ENCODE results near the gene PTPRT. TPM values are rescaled to one million over a fixed set of nuclear protein-coding genes. Genes with fewer than 3 reads are reported as not detected.

The PTPRT gene
- polyA plus RNA-seq, 1 of the 3 experiments (the other 2 are of a cell fraction) = not detected

DNA sequence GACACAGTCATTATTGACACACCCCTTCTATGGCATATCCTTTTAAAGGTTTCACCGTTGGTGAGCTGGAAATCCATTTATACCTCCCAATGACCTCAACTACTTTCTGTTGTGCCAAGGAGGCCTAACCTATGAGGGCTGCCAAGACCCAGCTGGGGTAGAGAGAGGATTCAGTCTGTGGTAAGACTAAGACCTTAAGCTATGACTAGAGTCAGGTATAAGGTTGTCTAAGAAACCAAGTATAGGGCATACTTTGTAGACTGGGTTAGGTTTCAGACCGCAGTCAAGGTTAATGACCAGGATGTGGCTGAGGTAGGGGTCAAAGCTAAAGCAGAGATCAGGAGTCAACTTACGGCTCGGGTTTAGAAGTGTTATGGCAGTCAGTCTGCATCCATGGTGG lies 930.3 kb downstream of the PTPRT start:
- TF ChIP-seq MEF2A (IDR thresholded peaks at IDR 0.05; ENCODE audit: borderline replicate concordance, low read depth) = no peak
- no peak for TF ChIP-seq CTCF (IDR thresholded peaks at IDR 0.05)
- Histone ChIP-seq H3K4me3 (ENCODE audit: low read depth in 2 of 2, low read length in 1 of 2) (no peak overlapping the region), H3K79me2 (ENCODE audit: insufficient read depth) (no peaks in the 10 kb centered on the region), H2AFZ (ENCODE audit: low read depth) (no peak overlapping the region), H3K27me3 (ENCODE audit: insufficient read depth) (no peaks in the 10 kb centered on the region), H3K4me2 (no peak overlapping the region), H3K36me3 (replicated peaks in 1 of 2; ENCODE audit: control insufficient read depth in 1 of 2, insufficient read depth in 2 of 2, low read length in 1 of 2) (no peaks in the 10 kb centered on the region), H3K4me1 (ENCODE audit: control insufficient read depth in 1 of 2, insufficient read depth in 2 of 2, low read depth in 1 of 2, low read length in 1 of 2) (no peaks in the 10 kb centered on the region), H3K9ac (no peak overlapping the region), H4K20me1 (ENCODE audit: insufficient read depth) (no peaks in the 10 kb centered on the region), H3K9me3 (no peaks in the 10 kb centered on the region), H3F3A (replicated peaks; ENCODE audit: insufficient read depth) (no peaks in the 10 kb centered on the region), H3K9me2 (no peaks in the 10 kb centered on the region), H3K27ac (ENCODE audit: low read depth in 2 of 2, low read length in 1 of 2) (no peak overlapping the region)
- ChIA-PET POLR2A (no interaction called here), CTCF (no interaction called here)
- 36% methylated on average over 4 of the region's 4 CpGs for WGBS (ENCODE audit: low lambda C conversion rate)
- no peak for DNase-seq

- no peaks in the 10 kb centered on the region for H3K9me3 ChIP-seq
- H3K9me2 ChIP-seq = no peaks in the 10 kb centered on the region
- no peaks in the 10 kb centered on the region for H3K36me3 ChIP-seq (replicated peaks in 1 of 2; ENCODE audit: control insufficient read depth in 1 of 2, insufficient read depth in 2 of 2, low read length in 1 of 2)
- H3F3A ChIP-seq (replicated peaks; ENCODE audit: insufficient read depth) = no peaks in the 10 kb centered on the region
- H3K4me2 ChIP-seq = no peak overlapping the region
- H3K79me2 ChIP-seq (ENCODE audit: insufficient read depth) = no peaks in the 10 kb centered on the region
- ChIA-PET CTCF (no interaction called here), POLR2A (no interaction called here)
- TF ChIP-seq JUND (IDR thresholded peaks at IDR 0.05) (no peak), USF2 (IDR thresholded peaks at IDR 0.05; ENCODE audit: borderline replicate concordance, low read depth, low read length) (no peak)
- 14% methylated on average over 6 of the region's 6 CpGs for WGBS (ENCODE audit: low lambda C conversion rate)
- no peak overlapping the region for H3K9ac ChIP-seq
- no peak overlapping the region for H3K27ac ChIP-seq (ENCODE audit: low read depth in 2 of 2, low read length in 1 of 2)
- H3K4me3 ChIP-seq (ENCODE audit: low read depth in 2 of 2, low read length in 1 of 2) = no peak overlapping the region
- no peaks in the 10 kb centered on the region for H4K20me1 ChIP-seq (ENCODE audit: insufficient read depth)
- H2AFZ ChIP-seq (ENCODE audit: low read depth) = no peak overlapping the region
- H3K27me3 ChIP-seq (ENCODE audit: insufficient read depth) = no peaks in the 10 kb centered on the region
- DNase-seq = no peak
- no peaks in the 10 kb centered on the region for H3K4me1 ChIP-seq (ENCODE audit: control insufficient read depth in 1 of 2, insufficient read depth in 2 of 2, low read depth in 1 of 2, low read length in 1 of 2)
These were observed 931.0 kb downstream of the PTPRT start for GRCh38 chr20:42258564-42259302.

DNA sequence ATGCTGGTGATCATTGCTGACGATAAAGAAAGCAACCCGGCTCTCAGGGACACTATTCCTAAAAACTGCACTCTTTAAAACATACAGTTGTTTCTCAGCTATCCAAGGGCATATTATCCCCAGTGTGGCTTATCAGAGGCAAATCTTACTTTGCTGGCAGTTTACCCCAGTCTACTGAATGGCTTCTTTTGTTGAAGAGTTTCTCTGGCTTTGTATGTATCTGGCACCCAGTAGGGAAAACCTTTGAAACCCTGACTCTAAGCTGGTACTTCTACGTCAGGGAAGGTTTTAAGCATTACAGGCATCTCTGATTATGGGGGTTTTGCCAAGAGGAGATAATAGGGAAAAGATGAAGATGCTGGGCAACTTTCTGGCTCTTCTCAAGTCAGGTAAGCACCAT lies 933.9 kb downstream of the PTPRT start:
- Histone ChIP-seq H3F3A (replicated peaks; ENCODE audit: insufficient read depth) (no peaks in the 10 kb centered on the region), H3K4me1 (ENCODE audit: control insufficient read depth in 1 of 2, insufficient read depth in 2 of 2, low read depth in 1 of 2, low read length in 1 of 2) (no peaks in the 10 kb centered on the region), H3K27me3 (ENCODE audit: insufficient read depth) (no peaks in the 10 kb centered on the region), H3K4me2 (no peak overlapping the region), H3K9me2 (no peaks in the 10 kb centered on the region), H3K9me3 (no peaks in the 10 kb centered on the region), H3K9ac (no peak overlapping the region), H3K36me3 (replicated peaks in 1 of 2; ENCODE audit: control insufficient read depth in 1 of 2, insufficient read depth in 2 of 2, low read length in 1 of 2) (no peaks in the 10 kb centered on the region), H4K20me1 (ENCODE audit: insufficient read depth) (no peaks in the 10 kb centered on the region), H3K79me2 (ENCODE audit: insufficient read depth) (no peaks in the 10 kb centered on the region), H2AFZ (ENCODE audit: low read depth) (no peak overlapping the region), H3K4me3 (ENCODE audit: low read depth in 2 of 2, low read length in 1 of 2) (no peak overlapping the region), H3K27ac (ENCODE audit: low read depth in 2 of 2, low read length in 1 of 2) (no peak overlapping the region)
- POLR2A ChIA-PET = interaction anchor here (0.5 kb wide), 1 partner anchor 563 kb away, joined by 3 read pairs; no protein-coding TSS in a partner anchor
- CTCF ChIA-PET = no interaction called here
- DNase-seq = no peak
- 6% methylated on average over 3 of the region's 3 CpGs for WGBS (ENCODE audit: low lambda C conversion rate)
- TF ChIP-seq JUND (IDR thresholded peaks at IDR 0.05) (no peak), IRF3 (IDR thresholded peaks at IDR 0.05; ENCODE audit: low read depth, low read length) (no peak), RAD21 (IDR thresholded peaks at IDR 0.05; ENCODE audit: low read length) (no peak), RFX5 (IDR thresholded peaks at IDR 0.05; ENCODE audit: low read length) (no peak), REST (IDR thresholded peaks at IDR 0.05; ENCODE audit: low read depth, low read length) (no peak), MEF2A (IDR thresholded peaks at IDR 0.05; ENCODE audit: borderline replicate concordance, low read depth) (no peak), POLR2AphosphoS5 (IDR thresholded peaks at IDR 0.05; ENCODE audit: low read depth, low read length) (no peak), USF2 (IDR thresholded peaks at IDR 0.05; ENCODE audit: borderline replicate concordance, low read depth, low read length) (no peak)
- TF ChIP-seq, protein P1, sequence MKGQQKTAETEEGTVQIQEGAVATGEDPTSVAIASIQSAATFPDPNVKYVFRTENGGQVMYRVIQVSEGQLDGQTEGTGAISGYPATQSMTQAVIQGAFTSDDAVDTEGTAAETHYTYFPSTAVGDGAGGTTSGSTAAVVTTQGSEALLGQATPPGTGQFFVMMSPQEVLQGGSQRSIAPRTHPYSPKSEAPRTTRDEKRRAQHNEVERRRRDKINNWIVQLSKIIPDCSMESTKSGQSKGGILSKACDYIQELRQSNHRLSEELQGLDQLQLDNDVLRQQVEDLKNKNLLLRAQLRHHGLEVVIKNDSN (IDR thresholded peaks at IDR 0.05; ENCODE audit: borderline replicate concordance, low read depth) = no peak

Data from SK-N-SH (cell line).